ENCODE results near the gene MT1HL1. TPM values are rescaled to one million over a fixed set of nuclear protein-coding genes. Genes with fewer than 3 reads are reported as not detected.

The MT1HL1 gene
- total RNA-seq, 4 donors from 2014 or later = not detected

- no peak overlapping the region for H3K27ac ChIP-seq
- no peak for DNase-seq (ENCODE audit: low spot score in 2 of 2)
- no peaks in the 10 kb centered on the region for H3K36me3 ChIP-seq
- H3K9me3 ChIP-seq = no peaks in the 10 kb centered on the region
- no peak overlapping the region for H3K4me3 ChIP-seq
- 34% methylated on average over 14 of the region's 14 CpGs for WGBS
- peaks cover 40% of the 10 kb centered on the region for H3K27me3 ChIP-seq
- no peak for TF ChIP-seq POLR2A (IDR thresholded peaks at IDR 0.05)
- TF ChIP-seq EP300 (IDR thresholded peaks at IDR 0.05) = no peak
- no peak for TF ChIP-seq CTCF (IDR thresholded peaks at IDR 0.05)
- TF ChIP-seq POLR2AphosphoS5 (IDR thresholded peaks at IDR 0.05) = no peak
- peaks cover 18% of the 10 kb centered on the region for H3K4me1 ChIP-seq
Measured at GRCh38 chr1:237043846-237044636, 39.8 kb upstream of the MT1HL1 start.

GRCh38 chr1:237042892-237043576 is 38.8 kb upstream of the MT1HL1 start:
- no peaks in the 10 kb centered on the region for H3K36me3 ChIP-seq
- DNase-seq (ENCODE audit: low spot score in 2 of 2) = no peak
- no peak overlapping the region for H3K27ac ChIP-seq
- 4% methylated on average over 21 of the region's 55 CpGs for WGBS
- TF ChIP-seq EP300 (IDR thresholded peaks at IDR 0.05) (no peak), POLR2A (IDR thresholded peaks at IDR 0.05) (no peak), CTCF (IDR thresholded peaks at IDR 0.05) (no peak), POLR2AphosphoS5 (IDR thresholded peaks at IDR 0.05) (no peak)
- peaks cover 40% of the 10 kb centered on the region for H3K27me3 ChIP-seq
- H3K4me3 ChIP-seq = peak overlapping the region; percentile 45
- H3K9me3 ChIP-seq = no peaks in the 10 kb centered on the region
- peaks cover 18% of the 10 kb centered on the region for H3K4me1 ChIP-seq

GRCh38 chr1:237042526-237042891 is 38.3 kb upstream of the MT1HL1 start:
- Histone ChIP-seq H3K36me3 (no peaks in the 10 kb centered on the region), H3K4me3 (peak overlapping the region; percentile 45), H3K9me3 (no peaks in the 10 kb centered on the region), H3K27ac (no peak overlapping the region), H3K4me1 (peaks cover 18% of the 10 kb centered on the region), H3K27me3 (peaks cover 40% of the 10 kb centered on the region)
- TF ChIP-seq CTCF (IDR thresholded peaks at IDR 0.05) (no peak), POLR2AphosphoS5 (IDR thresholded peaks at IDR 0.05) (no peak), POLR2A (IDR thresholded peaks at IDR 0.05) (no peak), EP300 (IDR thresholded peaks at IDR 0.05) (no peak)
- no peak for DNase-seq (ENCODE audit: low spot score in 2 of 2)
- under 1% methylated on average over 16 of the region's 41 CpGs for WGBS

- 6% methylated on average over 11 of the region's 87 CpGs for WGBS
- H3K27ac ChIP-seq = no peak within 1 kb of the TSS
Measured at GRCh38 chr1:237041795-237042525, 37.7 kb upstream of the MT1HL1 start, which contains the start of gene RYR2. Gene RYR2 (plus strand): TSS chr1:237042184. CDS start chr1:237042522, 338 bp downstream.

More at GRCh38 chr1:237041795-237042525, 37.7 kb upstream of the MT1HL1 start, which contains the start of gene RYR2:
- TF ChIP-seq POLR2AphosphoS5 (IDR thresholded peaks at IDR 0.05) (no peak), CTCF (IDR thresholded peaks at IDR 0.05) (peak in 1 of 2 donors; percentile 20), POLR2A (IDR thresholded peaks at IDR 0.05) (no peak), EP300 (IDR thresholded peaks at IDR 0.05) (no peak)
- DNase-seq (ENCODE audit: low spot score in 2 of 2) = no peak
- peak within 1 kb of the TSS; percentile 45 for H3K4me3 ChIP-seq
- no peaks in the 10 kb centered on the region for H3K36me3 ChIP-seq
- H3K4me1 ChIP-seq = peaks cover 18% of the 10 kb centered on the region
- peaks cover 40% of the 10 kb centered on the region for H3K27me3 ChIP-seq
- H3K9me3 ChIP-seq = no peaks in the 10 kb centered on the region

Data from suprapubic skin (tissue), 4 donors.